OCI-LY7 (cell line): ENCODE data around the gene ELL2.
"Not testable (repeated sequence)": the region's sequence is repeated elsewhere in the genome, so short reads cannot be mapped to it uniquely, and the experiment has no call there.

Experiments
- EZH2phosphoT487 ChIP-seq: fragments of 200-600 bp; sonication (generic); IDR thresholded peaks from 2 replicates; pipeline ENCODE4 v1.6.1; 2018; ENCODE audit warnings: low read depth, borderline replicate concordance, mild to moderate bottlenecking, mixed run types, antibody characterized with exemption, low read length, moderate library complexity, mixed read lengths
- TF ChIP-seq, protein P1 (sequence below): fragments of 200-600 bp; sonication (generic); conservative IDR thresholded peaks from 2 replicates; pipeline ENCODE4 v1.5.1; 2014; ENCODE audit warnings: mild to moderate bottlenecking, antibody characterized with exemption, low read length, moderate library complexity, mixed read lengths

GRCh38 chr5:95906398-95906797 is 55.3 kb downstream of the ELL2 start:
- TF ChIP-seq, protein P1, sequence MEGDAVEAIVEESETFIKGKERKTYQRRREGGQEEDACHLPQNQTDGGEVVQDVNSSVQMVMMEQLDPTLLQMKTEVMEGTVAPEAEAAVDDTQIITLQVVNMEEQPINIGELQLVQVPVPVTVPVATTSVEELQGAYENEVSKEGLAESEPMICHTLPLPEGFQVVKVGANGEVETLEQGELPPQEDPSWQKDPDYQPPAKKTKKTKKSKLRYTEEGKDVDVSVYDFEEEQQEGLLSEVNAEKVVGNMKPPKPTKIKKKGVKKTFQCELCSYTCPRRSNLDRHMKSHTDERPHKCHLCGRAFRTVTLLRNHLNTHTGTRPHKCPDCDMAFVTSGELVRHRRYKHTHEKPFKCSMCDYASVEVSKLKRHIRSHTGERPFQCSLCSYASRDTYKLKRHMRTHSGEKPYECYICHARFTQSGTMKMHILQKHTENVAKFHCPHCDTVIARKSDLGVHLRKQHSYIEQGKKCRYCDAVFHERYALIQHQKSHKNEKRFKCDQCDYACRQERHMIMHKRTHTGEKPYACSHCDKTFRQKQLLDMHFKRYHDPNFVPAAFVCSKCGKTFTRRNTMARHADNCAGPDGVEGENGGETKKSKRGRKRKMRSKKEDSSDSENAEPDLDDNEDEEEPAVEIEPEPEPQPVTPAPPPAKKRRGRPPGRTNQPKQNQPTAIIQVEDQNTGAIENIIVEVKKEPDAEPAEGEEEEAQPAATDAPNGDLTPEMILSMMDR: not testable (repeated sequence)
- not testable (repeated sequence) for TF ChIP-seq EZH2phosphoT487
